HG03064 (cell line): Measurements from ENCODE around the gene CRB1.
"Not testable (repeated sequence)": the region's sequence is repeated elsewhere in the genome, so short reads cannot be mapped to it uniquely, and the experiment has no call there.

Experiments
- ATAC-seq: cut with Tn5 transposase; IDR thresholded peaks from one replicate; pipeline ENCODE4 v1.9.1; 2021; ENCODE audit warnings: low read depth; ENCODE audit not compliant: unreplicated experiment

Gene CRB1

GRCh38 chr1:197448121-197448779, 180.2 kb downstream of the CRB1 start:
- no peak for ATAC-seq

GRCh38 chr1:197451381-197451780, 183.3 kb downstream of the CRB1 start:
- ATAC-seq = no peak

- ATAC-seq = no peak
Measured at GRCh38 chr1:197453376-197454058, 185.5 kb downstream of the CRB1 start.

GRCh38 chr1:197462539-197462938, 194.5 kb downstream of the CRB1 start:
- ATAC-seq = no peak

- no peak for ATAC-seq
Measured at GRCh38 chr1:197463142-197463541, 195.1 kb downstream of the CRB1 start.

- ATAC-seq = no peak
Measured at GRCh38 chr1:197464044-197464443, 196.0 kb downstream of the CRB1 start.

GRCh38 chr1:197465528-197466327, 197.7 kb downstream of the CRB1 start:
- no peak for ATAC-seq

- ATAC-seq = no peak
Measured at GRCh38 chr1:197466813-197467212, 198.8 kb downstream of the CRB1 start.

GRCh38 chr1:197467881-197468280, 199.8 kb downstream of the CRB1 start:
- ATAC-seq = no peak

GRCh38 chr1:197468543-197469175, 200.6 kb downstream of the CRB1 start:
- ATAC-seq = no peak

GRCh38 chr1:197469620-197470210, 201.7 kb downstream of the CRB1 start:
- no peak for ATAC-seq

- no peak for ATAC-seq
Measured at GRCh38 chr1:197470330-197470729, 202.3 kb downstream of the CRB1 start.

GRCh38 chr1:197471248-197471985, 203.4 kb downstream of the CRB1 start:
- no peak for ATAC-seq

GRCh38 chr1:197472141-197472540, 204.1 kb downstream of the CRB1 start:
- ATAC-seq = no peak

- no peak for ATAC-seq
Measured at GRCh38 chr1:197480446-197480845, 212.4 kb downstream of the CRB1 start.

- no peak for ATAC-seq
Measured at GRCh38 chr1:197481101-197481500, 213.0 kb downstream of the CRB1 start.

- ATAC-seq = no peak
Measured at GRCh38 chr1:197485790-197486189, 217.7 kb downstream of the CRB1 start.

GRCh38 chr1:197486946-197487345, 218.9 kb downstream of the CRB1 start:
- ATAC-seq = no peak

- not testable (repeated sequence) for ATAC-seq
Measured at GRCh38 chr1:197491505-197491904, 223.5 kb downstream of the CRB1 start.

- ATAC-seq = no peak
Measured at GRCh38 chr1:197496722-197497121, 228.7 kb downstream of the CRB1 start.
